Panc1 (cell line): ENCODE data around the gene CPAMD8.
"Not testable (repeated sequence)": the region's sequence is repeated elsewhere in the genome, so short reads cannot be mapped to it uniquely, and the experiment has no call there.

Experiments
- POLR2AphosphoS5 ChIP-seq: IDR thresholded peaks from 2 replicates; pipeline ENCODE4 v1.6.1; 2012; ENCODE audit warnings: mild to moderate bottlenecking, low read depth, low read length, moderate library complexity
- TF ChIP-seq, protein P1 (sequence below): fragments of 450-650 bp; IDR thresholded peaks from 2 replicates; pipeline ENCODE4 v1.5.1; 2017; ENCODE audit warnings: mild to moderate bottlenecking

DNA sequence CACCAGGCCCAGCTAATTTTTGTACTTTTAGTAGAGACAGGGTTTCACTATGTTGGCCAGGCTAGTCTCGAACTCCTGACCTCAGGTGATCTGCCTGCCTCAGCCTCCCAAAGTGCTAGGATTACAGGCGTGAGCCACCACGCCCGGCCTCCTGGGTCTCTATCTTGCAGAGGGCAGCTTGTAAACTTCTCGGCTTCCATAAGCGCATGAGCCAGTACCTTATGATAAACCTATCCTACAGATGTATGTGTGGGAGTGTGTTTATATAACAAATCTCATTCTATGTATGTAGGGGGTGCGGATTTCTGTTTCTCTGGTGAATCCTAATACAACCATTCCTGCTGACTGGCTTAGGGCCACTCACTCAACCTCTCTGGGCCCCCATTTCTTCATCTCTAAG lies 86.5 kb downstream of the CPAMD8 start:
- TF ChIP-seq, protein P1, sequence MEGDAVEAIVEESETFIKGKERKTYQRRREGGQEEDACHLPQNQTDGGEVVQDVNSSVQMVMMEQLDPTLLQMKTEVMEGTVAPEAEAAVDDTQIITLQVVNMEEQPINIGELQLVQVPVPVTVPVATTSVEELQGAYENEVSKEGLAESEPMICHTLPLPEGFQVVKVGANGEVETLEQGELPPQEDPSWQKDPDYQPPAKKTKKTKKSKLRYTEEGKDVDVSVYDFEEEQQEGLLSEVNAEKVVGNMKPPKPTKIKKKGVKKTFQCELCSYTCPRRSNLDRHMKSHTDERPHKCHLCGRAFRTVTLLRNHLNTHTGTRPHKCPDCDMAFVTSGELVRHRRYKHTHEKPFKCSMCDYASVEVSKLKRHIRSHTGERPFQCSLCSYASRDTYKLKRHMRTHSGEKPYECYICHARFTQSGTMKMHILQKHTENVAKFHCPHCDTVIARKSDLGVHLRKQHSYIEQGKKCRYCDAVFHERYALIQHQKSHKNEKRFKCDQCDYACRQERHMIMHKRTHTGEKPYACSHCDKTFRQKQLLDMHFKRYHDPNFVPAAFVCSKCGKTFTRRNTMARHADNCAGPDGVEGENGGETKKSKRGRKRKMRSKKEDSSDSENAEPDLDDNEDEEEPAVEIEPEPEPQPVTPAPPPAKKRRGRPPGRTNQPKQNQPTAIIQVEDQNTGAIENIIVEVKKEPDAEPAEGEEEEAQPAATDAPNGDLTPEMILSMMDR: not testable (repeated sequence)
- not testable (repeated sequence) for TF ChIP-seq POLR2AphosphoS5
